PC-9 (cell line): Measurements from ENCODE around the gene CBL.

Source experiments
- EZH2 ChIP-seq: fragments of 200-600 bp; sonication (generic); IDR thresholded peaks from 2 replicates; pipeline ENCODE4 v1.8.0; 2017; ENCODE audit warnings: antibody characterized with exemption, low read depth
- TF ChIP-seq, protein P1 (sequence below): fragments of 200-600 bp; sonication (generic); conservative IDR thresholded peaks from 2 replicates; pipeline ENCODE4 v1.6.1; 2017; ENCODE audit warnings: mixed run types, antibody characterized with exemption, mild to moderate bottlenecking, moderate library complexity

DNA sequence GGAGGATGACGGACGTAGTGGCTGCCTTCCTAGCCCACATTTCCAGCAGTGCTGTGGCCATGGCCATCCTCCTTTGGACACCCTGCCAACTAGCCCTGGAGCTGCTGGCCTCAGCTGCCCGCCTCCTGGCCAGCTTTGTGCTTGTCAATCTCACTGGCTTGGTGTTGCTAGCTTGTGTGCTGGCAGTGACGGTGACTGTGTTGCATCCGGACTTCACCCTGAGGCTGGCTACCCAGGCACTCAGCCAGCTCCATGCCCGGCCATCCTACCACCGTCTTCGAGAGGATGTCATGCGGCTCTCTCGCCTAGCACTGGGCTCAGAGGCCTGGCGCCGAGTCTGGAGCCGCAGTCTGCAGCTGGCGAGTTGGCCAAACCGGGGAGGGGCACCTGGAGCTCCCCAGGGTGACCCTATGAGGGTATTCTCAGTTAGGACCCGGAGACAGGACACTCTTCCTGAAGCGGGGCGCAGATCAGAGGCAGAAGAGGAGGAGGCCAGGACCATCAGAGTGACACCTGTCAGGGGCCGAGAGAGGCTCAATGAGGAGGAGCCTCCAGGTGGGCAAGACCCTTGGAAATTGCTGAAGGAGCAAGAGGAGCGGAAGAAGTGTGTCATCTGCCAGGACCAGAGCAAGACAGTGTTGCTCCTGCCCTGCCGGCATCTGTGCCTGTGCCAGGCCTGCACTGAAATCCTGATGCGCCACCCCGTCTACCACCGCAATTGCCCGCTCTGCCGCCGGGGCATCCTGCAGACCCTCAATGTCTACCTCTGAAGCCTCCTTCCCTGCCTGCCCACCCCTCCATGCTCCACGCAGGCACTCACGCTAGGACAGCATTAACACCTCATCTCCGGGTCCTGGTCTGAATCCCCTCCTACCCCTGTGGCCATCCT lies 129.8 kb downstream of the CBL start:
- TF ChIP-seq, protein P1, sequence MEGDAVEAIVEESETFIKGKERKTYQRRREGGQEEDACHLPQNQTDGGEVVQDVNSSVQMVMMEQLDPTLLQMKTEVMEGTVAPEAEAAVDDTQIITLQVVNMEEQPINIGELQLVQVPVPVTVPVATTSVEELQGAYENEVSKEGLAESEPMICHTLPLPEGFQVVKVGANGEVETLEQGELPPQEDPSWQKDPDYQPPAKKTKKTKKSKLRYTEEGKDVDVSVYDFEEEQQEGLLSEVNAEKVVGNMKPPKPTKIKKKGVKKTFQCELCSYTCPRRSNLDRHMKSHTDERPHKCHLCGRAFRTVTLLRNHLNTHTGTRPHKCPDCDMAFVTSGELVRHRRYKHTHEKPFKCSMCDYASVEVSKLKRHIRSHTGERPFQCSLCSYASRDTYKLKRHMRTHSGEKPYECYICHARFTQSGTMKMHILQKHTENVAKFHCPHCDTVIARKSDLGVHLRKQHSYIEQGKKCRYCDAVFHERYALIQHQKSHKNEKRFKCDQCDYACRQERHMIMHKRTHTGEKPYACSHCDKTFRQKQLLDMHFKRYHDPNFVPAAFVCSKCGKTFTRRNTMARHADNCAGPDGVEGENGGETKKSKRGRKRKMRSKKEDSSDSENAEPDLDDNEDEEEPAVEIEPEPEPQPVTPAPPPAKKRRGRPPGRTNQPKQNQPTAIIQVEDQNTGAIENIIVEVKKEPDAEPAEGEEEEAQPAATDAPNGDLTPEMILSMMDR, result no peak
- no peak for TF ChIP-seq EZH2
